ENCODE measurements around the gene UBA1.
A peak's percentile ranks its signal among the peaks of the same experiment; 100 is the strongest.

The UBA1 gene

DNA sequence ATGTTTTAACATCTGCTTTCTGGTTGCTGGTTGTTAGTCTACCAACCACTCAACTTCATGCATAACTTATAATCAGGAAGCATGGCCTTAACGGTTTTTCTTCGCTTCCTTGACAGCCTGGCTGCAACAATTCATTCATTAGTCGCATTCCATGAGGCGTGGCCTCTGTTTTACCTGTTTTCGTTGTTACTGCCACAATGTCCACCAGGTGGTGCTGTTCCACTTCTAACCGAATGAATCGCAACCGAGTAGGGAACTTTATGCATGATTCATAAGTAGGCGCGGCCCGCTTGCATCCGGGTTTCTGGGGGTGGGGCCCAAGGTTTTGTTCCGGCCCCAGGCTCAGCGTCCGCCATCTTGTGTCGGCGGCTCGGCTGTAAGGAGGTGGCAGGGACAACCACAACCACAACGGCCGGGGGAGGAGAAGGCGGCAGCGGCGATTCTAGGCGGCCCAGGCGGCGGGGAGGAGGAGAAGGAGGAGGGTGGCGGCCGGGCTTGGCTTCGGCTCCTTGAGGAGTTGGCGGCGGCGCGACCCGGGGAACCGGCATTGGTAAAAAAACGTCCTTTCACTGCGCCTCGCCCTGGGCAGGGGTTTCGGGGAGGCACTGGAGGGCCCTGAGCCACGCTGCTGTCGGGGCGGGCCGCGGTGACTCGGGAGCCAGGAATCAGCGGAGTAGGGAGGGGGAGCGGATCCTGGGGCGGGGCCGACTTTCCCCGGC, at the start of gene UBA1:
Gene UBA1 (plus strand): TSS at position 355 of the 719 bp plus-strand sequence. CDS start 4,974 bp downstream, outside the sequence.
- peak; percentile 80 to 82 for DNase-seq

DNA sequence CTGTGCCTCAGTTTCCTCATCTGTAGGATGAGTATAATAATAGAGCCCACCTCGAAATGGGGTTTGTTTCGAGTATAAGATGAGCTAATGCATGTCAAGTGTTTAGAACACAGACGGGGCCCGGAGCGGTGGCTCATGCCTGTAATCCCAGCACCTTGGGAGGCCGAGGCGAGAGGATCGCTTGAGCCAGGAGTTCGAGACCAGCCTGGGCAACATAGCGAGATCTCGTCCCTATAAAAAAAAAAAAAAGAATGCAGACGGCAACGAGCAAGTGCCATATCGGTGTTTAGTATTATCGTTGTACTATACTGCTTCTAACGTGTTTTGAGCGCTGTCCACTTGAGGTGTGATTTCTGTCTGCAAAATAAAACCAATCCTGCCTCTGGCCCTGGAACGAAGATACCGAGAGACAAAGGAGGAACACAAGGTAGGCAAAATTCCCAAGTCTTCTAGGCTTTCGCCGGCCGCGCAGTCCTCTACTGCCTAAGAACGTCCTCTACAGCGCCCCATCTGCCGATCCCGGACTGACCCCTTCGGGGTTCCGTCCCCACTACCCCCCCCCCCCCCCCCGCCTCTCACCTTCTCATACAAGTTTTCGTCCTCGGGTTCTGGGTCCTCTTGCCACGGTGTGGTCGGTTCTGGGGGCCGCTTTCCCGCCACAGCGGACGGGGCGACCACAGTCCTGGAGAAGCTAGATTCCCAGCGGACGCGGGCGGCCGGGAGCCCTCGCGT, 49.6 kb upstream of the UBA1 start:
- peak in 1 of 2 experiments; percentile 32 for DNase-seq

DNA sequence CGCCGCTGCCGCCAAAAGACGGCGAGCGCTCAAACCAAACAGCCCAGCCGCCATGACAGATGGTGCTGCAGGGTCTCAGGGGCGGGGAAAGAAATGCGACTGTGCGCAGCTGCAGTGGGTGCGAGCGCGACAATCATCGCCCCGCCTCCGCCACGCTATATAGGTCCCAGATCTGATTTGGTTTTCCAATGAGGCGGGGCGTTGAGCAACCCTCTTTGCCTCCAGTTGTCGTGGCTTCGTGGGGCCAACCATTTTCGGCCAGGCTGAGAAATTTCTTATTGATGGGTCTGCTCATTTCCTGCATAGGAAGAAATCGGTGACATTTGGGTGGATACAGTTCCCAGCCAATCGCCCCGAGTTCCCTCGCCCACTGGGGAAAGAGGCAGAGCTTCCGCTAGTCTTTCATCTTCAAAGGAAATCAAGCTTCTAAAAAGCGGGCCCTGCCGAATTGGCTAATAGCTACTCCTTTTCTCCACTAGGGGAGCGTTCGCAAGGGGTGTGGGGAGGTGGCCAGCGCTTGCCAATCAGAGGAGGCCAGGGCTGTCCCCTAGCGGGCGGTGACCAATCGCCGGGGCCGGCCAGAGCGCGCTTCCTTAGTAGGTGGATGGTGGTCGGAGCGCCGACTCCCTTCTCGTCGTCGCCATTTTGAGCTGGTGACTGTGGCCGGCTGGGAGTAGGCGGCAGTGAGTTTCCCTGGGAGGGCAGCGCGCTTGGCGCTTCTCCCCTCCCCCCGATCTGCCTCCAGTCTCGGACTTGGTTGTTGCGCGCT, 48.8 kb upstream of the UBA1 start, which contains the start of the genes NDUFB11 and RBM10:
Gene NDUFB11 (minus strand): TSS at position 77 of the 769 bp plus-strand sequence. CDS start 23 bp downstream, at position 54.
Gene RBM10 (plus strand): TSS at position 596 of the 769 bp plus-strand sequence. CDS start 2,261 bp downstream, outside the sequence.
- DNase-seq = peak; percentile 82 to 88

DNA sequence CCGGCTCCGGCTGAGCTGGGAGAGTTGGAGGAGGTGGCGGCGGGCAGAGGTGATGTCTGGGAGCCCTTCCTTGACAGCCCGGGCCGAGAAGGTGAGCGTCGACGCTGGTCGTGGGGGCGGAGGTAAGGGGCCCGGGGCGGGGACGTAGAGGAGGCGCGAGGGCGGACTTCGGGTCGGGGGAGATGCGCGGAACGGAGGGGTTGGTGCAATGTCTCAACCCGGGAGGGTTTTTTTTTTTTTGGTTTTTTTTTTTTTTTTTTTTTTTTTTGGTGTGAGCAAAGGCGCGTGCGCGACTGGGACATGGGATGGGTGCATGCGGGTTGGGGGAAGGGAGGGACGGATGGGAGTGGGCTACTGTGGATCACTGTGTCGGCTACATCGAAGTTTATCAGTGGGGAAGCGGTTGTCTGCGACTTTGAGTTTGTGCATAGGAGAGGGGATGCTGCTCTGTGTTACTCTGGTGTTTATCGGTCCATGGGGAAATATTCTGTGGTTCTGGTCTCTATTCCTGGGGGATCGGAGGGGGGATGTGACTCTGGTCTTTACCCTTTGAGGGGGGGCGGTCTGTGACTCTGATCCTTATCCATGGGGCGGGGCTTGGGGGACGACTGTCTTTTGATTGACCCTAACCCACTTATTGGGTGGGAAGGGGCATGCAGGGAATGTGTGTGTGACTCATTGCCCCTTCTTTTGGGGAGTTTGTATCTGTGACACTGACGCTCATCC, 48.1 kb upstream of the UBA1 start:
- no peak for DNase-seq

DNA sequence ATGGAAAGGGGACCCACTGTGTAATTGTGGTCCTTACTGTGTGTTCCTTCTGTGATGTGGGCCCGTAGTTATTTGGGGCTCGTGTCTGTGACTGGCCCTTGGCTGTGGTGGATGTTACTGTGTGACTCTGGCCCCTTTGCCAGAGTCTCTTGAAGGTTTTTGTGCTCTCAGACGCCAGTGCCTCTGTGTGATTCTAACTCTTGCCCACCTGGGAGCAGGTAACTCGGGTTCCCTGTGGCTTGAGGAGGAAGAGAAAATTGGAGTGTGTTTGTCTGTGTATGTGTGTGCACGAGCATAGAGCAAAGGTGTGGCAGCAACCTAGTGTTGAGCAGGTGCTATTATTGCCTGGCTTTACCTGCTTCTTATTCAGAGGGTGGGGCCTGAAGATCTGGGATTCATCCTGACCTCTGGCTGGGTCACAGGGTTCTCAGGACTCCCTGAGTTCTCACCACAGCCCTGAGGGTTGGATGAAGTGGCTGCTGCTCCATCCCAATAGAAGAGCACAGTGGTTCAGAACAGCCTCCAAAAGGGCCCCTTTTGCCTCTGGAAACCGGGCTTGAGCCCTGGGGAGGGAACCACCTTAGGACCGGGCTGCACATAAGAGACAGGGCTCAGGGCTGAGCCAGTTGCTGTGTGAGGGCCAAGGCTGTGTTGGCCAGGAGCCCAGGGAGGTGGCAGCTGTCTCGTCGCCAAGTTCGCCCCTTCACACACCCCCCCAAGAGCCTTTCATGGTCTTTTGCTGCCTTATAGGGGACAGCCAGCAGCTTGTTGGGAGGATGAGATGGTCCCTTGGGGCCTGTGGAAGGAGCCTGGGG, 47.3 kb upstream of the UBA1 start:
- no peak for DNase-seq

DNA sequence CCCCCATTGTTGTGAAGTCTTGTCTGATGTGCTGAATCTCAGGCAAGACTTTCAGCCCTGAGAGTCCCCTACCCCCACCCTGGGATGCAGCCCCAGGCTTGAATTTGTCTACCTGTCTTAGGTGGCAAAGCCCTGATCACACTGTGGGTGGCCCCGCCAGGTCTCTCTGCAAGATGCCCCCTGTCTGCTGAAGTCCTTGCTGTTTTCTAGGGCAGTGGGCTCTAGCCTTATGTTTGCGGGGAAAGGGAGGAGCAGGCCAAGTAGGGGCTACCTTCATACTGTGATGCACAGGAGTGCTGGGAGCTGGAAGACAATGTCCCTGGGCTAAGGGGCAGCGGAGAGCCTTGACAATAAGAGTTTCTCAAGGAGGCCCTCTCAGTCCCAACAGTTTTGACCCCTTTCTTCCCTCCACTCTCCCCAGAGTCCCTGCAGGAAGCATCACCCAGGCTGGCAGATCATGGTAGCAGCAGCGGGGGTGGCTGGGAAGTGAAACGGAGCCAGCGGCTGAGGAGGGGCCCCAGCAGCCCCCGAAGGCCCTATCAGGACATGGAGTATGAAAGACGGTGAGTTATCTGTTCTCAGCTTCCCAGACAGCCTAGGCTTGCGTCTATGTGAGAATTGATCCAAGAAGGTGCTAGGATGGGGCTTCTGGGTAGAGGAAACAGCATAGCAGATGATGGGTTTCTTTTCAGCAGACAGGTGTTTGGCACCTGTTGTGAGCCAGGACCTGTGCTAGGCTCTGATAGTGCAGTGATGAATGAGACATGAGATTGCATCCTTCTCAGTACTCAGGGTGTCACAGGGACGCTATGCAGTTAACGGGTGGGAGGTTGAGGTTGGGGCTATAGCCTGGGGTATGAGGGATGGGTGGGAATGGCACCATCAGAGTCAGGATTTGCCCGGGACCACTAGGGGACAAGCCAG, 46.4 kb upstream of the UBA1 start:
- DNase-seq = no peak

DNA sequence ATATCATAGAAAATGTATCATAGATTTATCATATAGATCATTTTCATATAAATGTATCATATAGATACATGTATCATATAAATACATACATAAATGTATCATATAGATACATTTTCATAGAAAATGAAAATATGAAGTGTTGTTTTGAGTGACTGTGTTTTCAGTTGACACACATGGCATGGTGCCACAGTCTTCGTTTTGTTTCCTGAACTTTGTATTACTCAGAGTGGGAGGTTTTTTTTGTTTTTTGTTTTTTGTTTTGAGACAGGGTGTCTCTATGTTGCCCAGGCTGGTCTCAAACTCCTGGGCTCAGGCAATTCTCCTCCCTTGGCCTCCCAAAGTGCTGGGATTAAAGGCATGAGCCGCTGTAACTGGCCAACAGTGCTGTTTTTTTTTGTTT, 44.7 kb upstream of the UBA1 start:
- no peak for DNase-seq

DNA sequence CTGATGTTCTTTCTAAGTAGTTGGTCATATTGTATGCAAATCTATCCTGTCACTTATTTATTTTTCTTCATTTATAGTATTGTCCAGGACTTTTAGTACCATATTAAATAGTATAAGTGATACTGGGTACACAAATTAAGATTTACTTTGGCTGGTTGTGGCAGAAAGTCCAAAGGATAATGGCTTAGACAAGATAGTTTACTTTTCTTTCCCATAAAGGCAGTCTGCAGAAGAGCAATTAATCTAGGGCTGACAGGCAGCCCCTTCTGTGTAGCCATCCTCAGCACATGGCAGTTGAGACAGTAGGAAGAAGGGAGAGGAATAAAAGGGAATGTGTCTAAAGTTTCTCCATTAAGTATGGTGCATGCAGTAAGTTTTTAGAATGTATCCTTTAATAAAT, 42.2 kb upstream of the UBA1 start:
- no peak for DNase-seq

DNA sequence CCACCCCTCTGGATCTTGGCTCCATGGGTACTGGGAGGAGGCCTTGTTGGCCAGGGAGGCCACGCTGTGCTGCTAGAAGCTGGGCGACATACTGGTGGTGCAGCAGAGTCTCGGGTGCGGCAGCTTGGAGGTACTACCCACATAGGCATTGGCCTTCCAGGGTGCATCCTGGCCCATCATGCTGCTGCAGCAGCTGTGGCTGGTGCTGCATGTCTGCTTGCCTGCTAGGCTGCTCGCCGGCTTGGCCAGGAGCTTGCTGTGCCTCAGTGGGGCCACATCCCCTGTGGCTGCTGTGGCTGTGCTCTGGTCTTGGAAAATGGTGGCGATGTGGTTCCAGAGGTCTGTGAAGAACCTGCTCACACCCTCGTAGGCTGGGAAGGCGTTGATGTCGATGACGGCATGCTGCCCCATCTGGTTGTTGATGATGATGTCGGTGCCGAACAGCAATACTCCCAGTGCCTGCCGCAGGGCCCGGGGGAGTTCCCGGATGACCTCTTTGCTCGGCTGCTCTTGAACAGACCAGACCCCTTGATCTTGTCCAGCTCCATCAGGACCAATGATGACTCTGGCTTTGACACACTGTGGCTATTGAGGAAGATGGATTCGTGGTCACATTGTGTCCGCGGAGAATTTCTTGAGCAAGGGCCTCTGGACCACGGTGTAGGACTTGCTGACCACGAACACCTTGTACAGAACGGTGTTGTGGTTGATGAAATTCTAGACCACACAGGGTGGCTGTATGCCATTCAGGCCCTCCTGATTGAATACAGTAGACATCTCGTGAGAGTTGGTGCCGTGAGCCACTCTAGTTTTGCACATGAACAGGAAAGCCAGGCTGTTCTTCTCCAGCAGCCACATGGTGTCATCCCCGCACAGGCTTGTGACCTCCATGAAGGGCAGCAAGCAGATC, 36.8 kb upstream of the UBA1 start:
- DNase-seq = no peak

DNA sequence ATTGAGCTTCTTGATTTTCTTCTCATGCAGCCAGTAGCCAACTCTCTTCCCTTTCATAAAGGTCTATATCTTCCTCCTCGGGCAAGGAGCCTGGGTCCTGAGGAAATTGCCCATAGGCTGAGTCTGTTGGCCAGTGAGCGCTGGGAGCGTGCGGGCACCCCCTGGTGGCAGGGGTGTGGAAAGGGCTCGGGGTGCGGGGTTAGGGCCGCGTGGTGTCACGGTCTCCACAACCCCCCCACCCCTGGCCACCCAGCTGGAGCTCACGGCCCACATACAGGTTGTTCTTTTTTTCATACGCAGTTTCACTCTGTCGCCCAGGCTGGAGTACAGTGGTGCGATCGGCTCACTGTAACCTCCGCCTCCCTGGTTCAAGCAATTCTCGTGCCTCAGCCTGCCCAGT, 35.5 kb upstream of the UBA1 start:
- DNase-seq = no peak

DNA sequence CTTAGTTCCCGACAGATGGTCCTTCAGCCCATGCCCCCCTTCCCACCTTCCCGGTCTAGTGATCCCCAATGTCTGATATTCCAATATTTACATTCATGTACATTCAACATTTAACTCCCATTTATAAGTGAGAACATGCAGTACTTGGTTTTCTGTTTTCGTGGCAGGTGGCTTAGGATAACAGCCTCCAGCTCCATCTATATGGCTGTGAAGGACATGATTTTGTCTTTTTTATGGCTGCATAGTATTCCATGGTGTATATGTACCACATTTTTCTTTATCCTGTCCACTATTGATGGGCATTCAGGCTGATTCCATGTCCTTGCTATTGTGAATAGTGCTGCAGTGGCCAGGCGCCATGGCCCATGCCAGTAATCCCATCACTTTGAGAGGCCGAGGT, 34.8 kb upstream of the UBA1 start:
- DNase-seq = no peak

DNA sequence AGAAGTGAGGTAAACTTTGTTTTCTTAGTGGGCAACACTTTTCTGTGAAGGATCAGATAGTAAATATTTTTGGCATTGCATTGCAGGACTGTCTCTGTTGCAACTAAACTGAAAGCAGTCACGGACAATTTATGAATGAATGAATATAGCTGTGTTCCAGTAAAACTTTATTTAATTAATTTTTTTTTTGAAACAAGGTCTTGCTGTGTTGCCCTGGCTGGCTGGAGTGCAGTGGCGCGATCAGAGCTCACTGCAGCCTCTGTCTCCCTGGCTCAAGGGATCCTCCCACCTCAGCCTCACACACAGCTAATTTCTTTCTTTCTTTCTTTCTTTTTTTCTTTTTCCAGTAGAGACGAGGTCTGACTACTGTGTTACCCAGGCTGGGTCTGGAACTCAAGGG, 32.8 kb upstream of the UBA1 start:
- DNase-seq = no peak

DNA sequence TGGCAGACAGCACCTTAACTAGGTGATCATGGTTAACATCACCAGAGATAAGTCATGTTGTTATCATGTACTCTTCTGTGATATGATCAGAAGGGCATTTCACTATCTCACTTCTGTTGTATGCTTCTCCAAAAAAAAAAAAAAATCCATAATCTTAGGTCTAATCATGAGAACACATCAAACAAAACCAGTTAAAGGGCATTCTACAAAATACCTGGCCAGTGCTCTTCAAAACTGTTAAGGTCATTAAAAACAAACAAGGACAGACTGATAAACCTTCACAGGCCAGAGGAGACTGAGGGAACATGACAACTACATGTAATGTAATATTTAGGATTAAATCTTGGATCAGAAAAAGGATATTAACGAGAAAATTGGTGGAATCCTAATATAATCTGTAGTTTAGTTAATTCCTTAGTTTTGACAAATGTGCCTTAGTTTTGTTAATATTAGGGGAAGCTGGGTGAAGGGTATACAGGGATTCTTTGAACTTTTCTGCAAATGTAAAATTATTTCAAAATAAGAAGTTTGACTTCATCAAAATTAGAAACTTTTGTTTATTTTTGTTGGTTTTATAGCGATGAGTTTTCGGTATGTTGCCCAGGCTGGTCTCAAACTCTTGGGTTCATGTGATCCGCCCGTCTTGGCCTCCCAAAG, 30.6 kb upstream of the UBA1 start:
- no peak for DNase-seq

DNA sequence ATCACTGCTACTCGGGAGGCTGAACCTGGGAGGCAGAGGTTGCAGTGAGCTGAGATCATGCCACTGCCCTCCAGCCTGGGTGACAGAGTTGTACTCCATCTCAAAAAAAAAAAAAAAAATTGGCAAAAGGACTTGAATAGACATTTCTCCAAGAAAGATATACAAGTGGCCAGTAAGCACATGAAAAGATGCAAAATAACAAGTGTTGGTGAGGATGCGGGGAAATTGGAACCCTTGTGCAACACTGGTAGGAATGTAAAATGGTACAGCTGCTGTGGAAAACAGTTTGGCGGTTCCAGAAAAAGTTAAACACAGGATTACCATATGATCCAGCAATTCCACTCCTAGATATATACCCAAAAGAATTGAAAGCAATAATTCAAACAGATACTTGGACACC, 29.2 kb upstream of the UBA1 start:
- no peak for DNase-seq

DNA sequence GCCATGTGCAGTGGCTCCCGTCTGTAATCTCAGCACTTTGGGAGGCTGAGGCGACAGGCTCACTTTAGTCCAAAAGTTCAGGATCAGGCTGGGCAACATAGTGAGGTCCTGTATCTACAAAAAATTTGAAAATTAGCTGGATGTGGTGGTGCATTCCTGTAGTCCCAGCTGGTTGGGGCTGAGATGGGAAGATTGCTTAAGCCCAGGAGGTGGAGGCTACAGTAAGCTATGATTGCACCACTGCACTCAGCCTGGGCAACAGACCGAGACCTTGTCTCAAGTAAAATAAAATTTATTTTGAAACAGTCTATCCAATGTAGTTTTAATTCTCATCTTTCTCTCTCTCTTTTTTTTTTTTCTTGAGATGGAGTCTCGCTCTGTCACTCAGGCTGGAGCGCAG, 27.5 kb upstream of the UBA1 start:
- no peak for DNase-seq

DNA sequence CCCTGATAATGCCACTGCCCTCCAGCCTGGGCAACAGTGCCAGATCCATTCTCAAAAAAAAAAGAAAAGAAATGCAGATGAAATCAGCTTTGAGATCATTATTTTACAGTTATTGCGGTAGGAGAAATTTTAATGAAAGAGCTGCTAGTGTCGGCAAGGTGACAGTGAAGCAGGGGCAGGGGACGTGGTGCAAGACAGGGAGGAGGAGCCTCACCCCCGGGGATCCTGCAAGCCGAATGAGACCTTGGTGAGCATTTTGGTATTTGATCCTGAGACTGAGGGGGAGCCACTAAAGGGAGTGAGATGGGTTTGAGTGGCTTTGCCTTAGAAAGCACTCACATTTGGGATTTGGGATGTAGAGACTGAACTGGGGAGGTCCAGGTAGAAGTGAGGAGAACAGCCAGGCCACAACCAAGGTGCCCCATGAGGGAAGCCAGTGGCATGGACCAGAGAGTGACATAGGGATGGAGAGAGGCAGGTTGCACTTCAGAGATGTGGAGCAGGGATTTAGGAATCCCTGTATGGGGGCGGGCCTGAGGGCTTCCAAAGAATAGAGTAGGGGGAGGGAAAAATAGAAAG, 25.0 kb upstream of the UBA1 start:
- no peak for DNase-seq

DNA sequence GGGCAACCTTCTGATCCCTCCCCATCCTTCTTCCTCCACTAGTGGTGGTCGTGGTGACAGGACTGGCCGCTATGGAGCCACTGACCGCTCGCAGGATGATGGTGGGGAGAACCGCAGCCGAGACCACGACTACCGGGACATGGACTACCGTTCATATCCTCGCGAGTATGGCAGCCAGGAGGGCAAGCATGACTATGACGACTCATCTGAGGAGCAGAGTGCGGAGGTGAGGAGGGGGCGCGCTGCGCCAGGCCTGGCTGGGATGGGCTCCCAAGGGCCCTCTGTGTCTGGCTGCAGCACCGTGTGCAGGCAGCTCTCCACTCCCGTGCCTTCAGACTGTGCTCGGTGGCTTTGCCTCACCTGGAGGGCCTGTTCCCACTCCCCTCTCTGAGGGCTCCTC, 24.4 kb upstream of the UBA1 start:
- no peak for DNase-seq

DNA sequence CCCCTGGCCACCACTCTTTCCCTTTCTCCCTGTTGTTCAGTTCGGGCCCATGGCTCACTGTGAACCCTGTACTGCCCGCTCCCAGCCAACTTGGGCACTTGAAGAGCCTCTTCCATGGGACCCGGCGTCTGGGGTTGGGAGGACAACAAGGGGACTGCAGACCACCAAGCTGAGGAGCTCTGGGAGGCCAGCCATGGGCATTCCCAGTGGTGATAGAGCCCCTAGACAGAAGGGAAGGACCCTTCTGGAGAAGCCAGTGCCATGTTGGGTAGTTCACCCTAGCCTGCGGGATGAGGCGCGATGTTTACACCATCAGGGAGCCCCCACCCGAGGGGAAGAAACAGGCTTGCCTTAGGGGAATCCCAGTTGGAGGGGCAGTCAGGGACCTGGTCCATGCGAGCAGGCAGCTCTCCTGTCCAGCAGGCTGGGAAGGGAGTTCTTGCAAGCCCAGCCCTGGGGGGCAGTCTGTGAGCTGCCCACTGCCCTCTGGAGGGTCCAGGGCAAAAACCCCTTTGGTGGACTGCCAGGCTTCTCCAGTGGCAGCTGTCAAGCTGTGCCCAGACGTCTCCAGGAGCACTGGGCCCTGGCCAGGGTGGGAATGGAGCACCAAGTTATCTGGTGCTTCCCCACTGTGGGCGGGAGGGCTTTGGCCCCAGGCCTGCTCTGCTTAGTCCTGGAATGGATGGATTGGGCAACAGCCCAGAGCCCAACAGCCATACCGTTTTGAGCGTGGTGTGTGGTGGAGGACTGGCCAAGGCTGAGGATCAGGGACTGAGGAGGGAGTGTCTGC, 23.7 kb upstream of the UBA1 start:
- DNase-seq = no peak

Data from SHP77 (cell line).